Transverse colon (tissue), 4 donors: ENCODE measurements around the gene SELENON.

ENCODE experiments used
- CTCF ChIP-seq, 5 experiments: fragments of 200-600 bp in 3 of 5; fragments of 450-650 bp in 2 of 5; sonication (generic) in 3 of 5; IDR thresholded peaks; 1 replicate in 2 of 5; 2 replicates in 3 of 5; pipeline ENCODE4 v1.5.1; 2016 to 2017; ENCODE audit warnings: antibody characterized with exemption in 5 of 5, inconsistent platforms in 3 of 5, mild to moderate bottlenecking in 2 of 5, moderate library complexity in 1 of 5
- EP300 ChIP-seq: sonication (generic); formaldehyde crosslinking; IDR thresholded peaks from one replicate; pipeline ENCODE4 v1.6.1; 2017; ENCODE audit warnings: antibody characterized with exemption, low read depth
- POLR2A ChIP-seq: fragments of 450-650 bp; IDR thresholded peaks from one replicate; pipeline ENCODE4 v1.6.1; 2016; ENCODE audit warnings: antibody characterized with exemption, mild to moderate bottlenecking, moderate library complexity
- POLR2AphosphoS5 ChIP-seq, 3 donors: sonication (generic); formaldehyde crosslinking; IDR thresholded peaks; one replicate each; pipeline ENCODE4 v1.6.1; 2016; ENCODE audit warnings: antibody characterized with exemption in 3 of 3

- TF ChIP-seq POLR2A = no peak
- TF ChIP-seq CTCF (IDR thresholded peaks at IDR 0.05) = no peak
- TF ChIP-seq POLR2AphosphoS5 (IDR thresholded peaks at IDR 0.05) = no peak
- TF ChIP-seq EP300 = no peak
These were observed 7.9 kb upstream of the SELENON start for GRCh38 chr1:25792115-25792514.
